NAMALWA (cell line): ENCODE results near the gene CNKSR1.

Source experiments
- DNase-seq: peaks from one replicate; pipeline ENCODE4 v3.0.0-alpha.2; 2015; ENCODE audit warnings: low spot score

The CNKSR1 gene

DNA sequence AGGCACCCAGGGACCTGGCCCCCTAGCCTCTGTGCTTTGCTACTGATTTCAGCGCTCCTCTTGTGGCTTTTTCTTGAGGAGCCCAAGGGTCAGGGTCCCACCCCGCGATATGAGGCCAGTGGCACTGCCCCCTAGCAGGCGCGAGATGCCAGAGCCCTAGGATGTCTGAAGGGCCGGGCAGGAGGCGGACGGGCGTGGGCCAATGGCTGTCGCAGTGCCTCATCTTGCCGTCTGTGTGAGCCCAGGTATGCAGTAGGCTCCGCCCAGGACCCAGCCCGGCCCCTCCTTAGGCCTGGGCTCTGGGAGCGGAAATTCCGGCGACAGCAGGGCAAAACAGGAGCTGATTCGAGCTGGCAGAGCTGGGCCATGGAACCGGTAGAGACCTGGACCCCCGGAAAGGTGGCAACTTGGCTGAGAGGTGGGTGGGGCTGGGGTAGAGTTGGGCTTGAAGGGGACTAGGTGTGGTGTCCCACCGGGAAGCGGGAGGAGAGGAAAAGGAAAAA lies at the start of gene CNKSR1:
Gene CNKSR1 (plus strand): TSS at position 310 of the 503 bp plus-strand sequence. CDS start 57 bp downstream, at position 367.
- DNase-seq = no peak

DNA sequence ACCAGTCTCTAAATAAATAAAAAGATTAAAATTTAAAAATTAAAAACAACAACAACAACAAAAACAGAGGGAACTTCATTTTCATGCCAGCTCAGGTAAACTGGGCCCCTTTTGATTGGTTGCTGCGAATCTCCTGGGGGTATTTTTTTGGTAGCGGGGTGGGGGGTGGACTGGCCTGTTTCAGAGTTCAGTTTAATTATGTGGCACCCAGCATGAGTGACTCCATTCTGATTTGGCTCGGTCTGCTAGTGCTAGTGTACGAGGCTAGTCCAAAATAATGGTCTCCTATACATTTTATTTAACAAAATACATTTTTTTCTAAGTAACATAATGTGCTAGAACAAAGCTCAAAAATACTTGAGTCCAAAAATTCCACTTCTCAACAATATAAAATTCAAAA lies 47.5 kb upstream of the CNKSR1 start:
- no peak for DNase-seq

DNA sequence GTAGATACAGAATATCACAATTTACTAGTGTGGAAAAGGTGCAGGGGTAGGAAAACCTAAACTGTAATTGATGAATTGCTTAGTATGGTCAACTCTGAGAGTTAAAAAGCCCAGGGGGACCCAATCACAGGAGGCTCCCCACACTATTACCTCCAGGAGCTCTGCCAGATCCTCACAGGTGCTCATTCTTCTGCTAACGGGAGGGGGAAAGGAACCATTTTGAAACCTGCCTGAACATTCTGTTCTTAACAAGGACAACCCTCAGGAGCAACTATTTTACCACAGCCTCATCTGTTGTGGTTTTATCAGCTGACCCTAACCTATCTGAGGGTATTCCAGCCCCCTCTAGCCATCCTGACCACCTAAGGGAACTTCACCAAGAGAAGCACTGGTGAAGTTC lies 46.6 kb upstream of the CNKSR1 start:
- no peak for DNase-seq

- peak; percentile 59 for DNase-seq
Observed at GRCh38 chr1:26132128-26132833, 45.0 kb upstream of the CNKSR1 start.

DNA sequence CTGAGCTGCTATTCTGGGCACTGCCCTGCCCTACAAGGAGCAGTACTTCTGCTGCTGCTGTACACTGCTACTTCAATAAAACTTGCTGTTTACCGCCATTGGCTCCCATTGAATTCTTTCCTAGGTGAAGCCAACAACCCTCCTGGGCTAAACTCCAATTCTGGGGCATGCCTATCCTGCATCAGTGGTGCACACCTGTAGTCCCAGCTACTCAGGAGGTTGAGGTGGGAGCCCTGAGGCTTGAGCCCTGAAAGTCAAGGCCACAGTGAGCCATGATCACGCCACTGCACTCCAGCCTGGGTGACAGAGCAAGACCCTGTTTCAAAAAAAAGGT lies 44.5 kb upstream of the CNKSR1 start:
- DNase-seq = no peak

DNA sequence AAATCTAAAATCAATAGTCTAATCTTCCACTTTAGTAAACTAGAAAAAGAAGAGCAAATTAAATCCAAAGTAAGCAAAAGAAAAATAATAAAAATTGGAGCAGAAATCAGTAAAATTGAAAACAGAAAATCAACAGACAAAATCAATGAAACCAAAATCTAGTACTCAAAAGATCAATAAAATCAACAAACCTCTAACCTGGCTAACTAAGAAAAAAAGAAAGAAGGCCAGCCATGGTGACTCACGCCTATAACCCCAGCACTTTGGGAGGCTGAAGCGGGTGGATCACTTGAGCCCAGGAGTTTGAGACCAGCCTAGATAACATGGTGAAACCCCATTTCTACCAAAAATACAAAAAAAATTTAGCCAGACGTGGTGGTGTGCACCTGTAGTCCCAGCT lies 42.8 kb upstream of the CNKSR1 start:
- DNase-seq = no peak

DNA sequence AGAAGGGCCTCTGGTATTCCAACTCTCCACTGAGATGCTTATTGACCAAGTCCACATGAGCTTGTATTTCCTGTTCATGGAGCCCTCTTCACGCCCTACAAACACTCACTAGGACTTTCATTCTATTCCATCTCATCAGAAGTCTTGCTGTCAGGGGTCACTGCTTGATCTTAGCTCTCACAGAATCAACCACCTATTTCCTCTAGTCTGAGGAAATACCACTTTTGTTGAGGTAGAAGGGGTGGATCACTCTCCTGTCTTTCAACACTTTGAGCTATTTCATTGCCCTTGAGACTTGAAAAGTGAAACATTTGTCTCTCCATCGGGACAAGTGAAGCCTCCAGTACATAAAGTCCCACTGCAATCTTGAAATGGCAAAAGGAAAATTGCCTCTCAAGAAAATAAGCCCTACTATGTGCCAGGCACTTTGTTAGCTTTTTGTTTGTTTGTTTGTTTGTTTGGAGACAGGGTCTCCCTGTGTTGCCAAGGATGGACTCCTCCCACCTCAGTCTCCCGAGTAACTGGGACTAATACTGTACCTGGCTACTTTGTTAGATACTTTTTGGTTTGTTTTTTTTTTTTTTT lies 38.2 kb upstream of the CNKSR1 start:
- no peak for DNase-seq

DNA sequence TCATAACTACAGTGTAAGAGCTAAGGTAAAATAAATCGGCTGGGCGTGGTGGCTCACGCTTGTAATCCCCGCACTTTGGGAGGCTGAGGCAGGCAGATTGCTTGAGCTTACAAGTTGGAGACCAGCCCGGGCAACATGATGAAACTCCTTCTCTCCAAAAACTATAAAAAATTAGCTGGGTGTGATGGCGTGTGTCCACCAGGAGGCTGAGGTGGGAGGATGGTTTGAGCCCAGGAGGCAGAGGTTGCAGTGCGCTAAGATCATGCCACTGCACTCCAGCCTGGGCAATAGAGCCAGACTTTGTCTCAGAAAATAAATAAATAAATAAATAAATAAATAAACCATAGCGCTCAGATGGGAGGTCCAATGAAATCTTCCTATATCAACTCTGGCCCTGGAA lies 35.1 kb upstream of the CNKSR1 start:
- DNase-seq = no peak

DNA sequence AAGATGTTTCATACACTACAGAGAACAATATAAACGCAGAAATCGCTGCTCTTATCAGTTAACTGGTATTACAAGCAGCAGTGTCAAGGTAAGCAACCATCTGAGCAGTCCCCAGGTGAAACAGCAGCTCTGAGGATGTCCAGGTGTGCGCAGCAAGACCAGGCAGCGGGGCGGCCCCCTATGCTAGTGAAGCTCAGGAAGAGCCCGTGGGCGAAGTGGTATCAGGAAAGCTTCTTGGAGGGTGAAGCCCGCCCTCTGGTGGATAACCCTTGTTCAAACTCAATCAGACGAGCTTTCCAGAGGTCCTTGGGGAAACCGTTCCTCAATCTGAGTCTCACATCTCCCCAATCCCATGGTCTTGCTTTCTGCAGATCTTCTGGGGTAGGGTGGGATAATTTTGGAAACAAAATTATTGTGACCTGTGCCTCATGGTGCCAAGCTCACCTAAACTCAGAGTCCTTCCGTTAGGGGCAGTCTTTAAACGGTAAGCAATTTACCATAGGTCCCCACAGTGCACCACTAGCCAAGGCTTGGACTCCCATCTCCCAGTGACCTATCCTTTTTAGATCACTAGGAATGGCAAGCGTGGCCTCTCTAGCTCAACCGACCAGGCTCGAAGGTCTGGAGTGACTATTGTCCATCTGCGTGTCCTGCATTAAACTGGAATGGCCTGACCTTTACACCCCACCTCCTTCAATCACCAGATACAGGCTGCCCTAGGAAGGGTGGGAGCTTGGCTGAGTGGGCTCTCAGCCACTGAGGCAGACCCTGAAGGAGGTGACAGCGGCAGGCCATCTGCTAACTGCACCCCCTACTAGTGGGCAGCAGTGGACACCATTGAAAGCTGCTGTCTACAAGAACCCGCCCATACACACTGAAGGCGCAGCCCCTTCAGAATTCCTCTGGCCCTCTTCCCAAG lies 32.0 kb upstream of the CNKSR1 start:
- peak; percentile 88 for DNase-seq

GRCh38 chr1:26145960-26146294 lies 31.4 kb upstream of the CNKSR1 start:
- DNase-seq = no peak

- no peak for DNase-seq
Observed at GRCh38 chr1:26148887-26149286, 28.4 kb upstream of the CNKSR1 start.

DNA sequence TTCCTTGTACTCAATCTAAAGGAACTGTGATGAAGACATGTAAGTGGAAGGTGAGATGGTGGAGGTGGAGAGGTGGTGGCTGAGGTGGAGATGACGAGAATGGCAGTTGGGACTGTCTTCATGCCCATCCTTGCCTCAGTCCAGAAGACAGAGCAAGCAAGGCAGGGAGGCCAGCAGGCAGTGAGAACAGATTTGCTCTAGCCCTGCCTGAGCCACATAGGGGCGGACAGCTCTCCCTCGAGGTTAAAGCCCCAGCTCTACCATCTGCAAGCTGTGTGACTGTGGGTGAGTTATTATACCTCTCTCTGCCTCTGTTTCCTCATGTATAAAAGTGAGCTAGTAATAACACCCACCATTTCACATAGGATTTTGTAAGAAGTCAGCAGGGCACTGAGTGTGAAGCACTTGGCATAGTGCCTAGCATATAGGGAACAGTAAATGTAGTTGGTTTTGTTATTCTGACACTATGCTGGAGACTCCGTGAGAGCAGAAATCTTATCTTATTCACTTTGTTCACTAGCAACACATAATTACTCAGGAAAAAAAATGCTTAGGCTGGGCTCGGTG lies 23.2 kb upstream of the CNKSR1 start:
- DNase-seq = no peak

DNA sequence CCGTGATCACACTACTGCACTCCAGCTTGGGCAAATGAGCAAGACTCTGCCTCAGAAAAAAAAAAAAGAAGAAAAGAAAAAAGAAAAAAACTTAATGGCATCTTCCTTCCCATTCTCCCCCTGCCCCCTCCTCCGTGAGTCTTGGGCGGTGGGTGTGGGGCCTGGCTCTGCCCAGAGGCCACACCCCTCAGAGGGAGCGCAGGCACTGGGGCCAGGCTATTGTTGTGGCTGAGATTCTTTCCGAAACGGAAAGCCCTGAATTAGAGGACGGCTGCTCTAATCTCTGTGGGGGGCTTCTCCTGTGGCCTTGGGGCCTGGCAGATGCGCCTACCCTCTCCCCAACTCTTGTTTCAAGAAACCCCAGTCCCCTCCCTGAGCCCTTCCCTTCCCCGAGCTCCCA lies 22.5 kb upstream of the CNKSR1 start:
- DNase-seq = no peak

DNA sequence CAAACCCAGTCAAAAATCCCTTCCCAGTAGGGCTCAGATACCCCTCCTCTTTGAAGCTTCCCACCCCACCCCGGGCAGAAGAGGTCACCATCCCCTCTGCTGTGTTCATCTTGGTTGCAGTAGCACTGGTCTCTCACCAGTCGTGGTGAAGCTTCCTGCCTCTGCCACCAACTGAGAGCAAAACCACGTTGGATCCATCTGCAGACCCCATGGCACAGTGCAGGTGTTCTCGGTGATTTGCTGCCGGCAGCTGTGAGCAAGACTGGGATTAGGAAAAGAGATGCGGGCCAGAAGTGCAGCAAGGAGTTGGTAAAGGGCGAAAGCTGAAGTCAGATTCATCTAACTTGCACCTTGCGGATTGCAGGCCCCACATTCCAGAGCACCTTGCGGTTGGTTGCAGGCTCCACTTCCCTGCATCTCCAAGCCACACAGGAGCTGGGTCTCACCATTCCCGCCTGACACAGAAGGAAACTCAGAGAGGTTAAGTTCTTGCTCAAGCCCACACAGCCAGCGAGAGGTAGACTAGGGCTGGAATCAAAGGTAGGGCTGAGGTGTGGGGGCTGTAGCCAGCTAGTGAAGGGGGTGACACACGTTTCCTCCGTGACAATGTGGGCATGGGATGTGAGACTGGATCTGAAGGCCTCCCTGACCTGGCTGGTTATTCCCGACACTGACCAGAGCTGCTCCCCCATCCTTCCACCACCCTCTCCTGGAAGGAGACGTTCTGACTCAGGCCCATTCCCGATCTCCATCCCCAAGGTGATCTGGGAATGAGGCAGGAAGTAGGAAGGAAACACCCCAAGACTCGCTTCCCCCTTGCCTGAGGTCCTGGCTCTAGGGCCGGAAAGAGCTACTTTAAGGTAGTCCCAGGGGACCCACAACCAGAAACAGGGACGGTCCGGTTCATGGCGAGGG lies 21.7 kb upstream of the CNKSR1 start:
- DNase-seq = no peak

DNA sequence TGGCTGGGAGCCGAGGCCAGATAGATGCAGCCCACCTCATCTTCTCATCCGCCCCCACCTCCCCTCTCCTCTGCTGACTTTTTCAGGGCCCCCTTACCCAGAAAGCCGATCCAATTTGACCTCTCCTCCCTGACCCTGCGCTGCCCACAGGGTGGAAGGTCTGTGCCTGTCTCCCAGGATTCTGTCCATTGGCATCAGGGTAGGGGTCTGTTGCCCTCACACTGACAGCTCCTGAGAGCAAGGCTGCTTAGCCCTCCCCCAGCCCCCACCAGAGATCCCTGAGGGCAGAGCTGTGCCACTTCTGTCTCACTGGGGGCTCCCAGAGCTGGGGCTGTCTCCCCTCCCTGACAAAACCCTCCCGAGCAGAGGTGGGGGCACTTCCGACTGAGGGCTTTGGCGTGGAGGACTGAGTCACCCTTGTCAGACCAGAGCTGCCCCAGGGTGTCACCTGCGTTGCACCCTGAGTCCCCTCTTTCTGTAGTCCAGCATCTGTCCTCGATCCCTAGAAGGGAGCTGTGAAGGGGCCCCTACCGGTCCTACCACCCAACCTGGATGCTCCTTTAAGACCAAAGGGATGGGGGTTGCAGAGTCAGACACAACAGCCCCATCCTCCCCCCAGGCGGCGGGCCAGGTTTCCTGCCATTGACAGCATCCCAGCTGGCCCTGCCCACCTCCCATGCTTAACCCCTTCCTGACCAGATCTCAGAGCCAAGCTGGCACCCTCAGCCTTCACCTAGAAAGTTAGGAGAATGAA lies 20.8 kb upstream of the CNKSR1 start:
- DNase-seq = no peak

GRCh38 chr1:26158271-26158907 lies 18.9 kb upstream of the CNKSR1 start:
- DNase-seq = no peak

DNA sequence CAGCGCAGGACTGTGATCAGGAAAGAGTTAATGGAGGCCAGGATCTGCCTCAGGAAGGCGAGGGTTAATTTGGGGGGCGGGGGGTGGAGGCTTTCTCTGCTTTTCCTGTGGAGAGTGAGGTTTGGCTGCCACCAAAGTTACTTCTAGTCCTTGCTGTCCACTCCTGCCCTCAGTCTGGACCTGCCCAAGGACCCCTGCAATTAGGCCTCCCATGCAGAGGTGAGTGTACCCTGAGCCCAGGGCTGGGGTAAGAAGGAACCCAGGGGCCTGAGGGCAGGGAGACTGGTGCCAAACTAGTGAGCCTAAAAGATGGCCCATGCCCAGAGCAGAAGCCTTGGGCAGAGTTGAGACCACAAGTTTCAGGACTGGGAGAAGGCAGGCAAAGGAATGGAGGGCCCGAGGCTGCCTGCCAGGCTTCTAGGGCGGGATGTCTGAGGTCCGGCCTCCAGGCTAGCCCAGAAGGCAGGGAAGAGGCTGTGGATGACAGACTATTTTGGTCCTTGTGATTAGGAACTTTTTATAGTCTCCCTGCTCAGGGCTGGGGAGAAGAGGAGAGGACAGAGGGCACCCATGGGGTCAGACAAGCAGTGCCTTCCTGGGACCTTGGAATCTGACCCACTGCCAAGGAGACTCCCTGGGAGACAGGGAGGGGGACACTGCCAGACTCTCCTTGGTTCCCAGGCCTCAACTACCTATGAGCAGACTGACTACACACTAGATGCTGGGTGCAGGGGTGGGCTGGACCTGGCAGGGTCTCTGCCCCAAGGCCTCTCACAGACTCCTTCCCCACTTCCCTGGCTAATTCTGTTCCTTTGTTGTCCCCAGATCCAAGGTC lies 18.2 kb upstream of the CNKSR1 start, which contains the start of gene FAM110D:
Gene FAM110D (plus strand): TSS at position 172 of the 835 bp plus-strand sequence. CDS start 2,213 bp downstream, outside the sequence.
- no peak for DNase-seq

DNA sequence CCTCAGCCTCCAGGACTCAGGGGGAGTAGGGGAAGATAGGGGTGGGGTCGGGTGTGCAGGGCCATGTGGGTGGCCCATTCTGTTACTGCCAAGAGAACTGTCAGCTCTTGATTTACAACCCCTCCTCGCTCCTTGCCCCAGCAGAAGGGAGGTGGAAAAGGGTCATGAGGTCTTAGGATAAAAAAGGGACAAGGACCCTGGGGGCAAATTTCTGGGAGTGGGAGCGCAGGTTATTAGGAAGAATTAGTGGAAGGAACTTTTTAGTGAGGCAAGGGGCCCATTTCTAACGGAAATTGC lies 17.6 kb upstream of the CNKSR1 start:
- DNase-seq = no peak
